Endothelial cell of umbilical vein (primary cell): ENCODE measurements around the gene ZNF556. TPM values are rescaled to one million over a fixed set of nuclear protein-coding genes. Genes with fewer than 3 reads are reported as not detected.

Experiments
- BruUV-seq: library from RNA; stranded (reverse); fragments of 400-500 nt; replicated peaks from 2 replicates; lab custom pipeline; 2021; lab: Mats Ljungman, UMichigan
- CTCF ChIA-PET: fragments of 300-600, 350-600 bp; sonication (Branson Sonifier 250); formaldehyde crosslinking; loops from one replicate; lab custom pipeline; 2021; ENCODE audit warnings: antibody characterized with exemption, inconsistent platforms; lab: Charles Lee
- POLR2A ChIA-PET: fragments of 300-600, 350-600 bp; sonication (Branson Sonifier 250); formaldehyde crosslinking; loops from one replicate; lab custom pipeline; 2021; ENCODE audit warnings: antibody characterized with exemption, inconsistent platforms; lab: Charles Lee
- DNase-seq: peaks from one replicate; pipeline ENCODE4 v3.0.0-alpha.2; 2011; ENCODE audit warnings: low read depth, low spot score
- FAIRE-seq: peaks from 2 replicates; lab custom pipeline; 2011; peaks lifted over from hg19 to GRCh38; lab: Jason Lieb, UNC
- H2AFZ ChIP-seq: 2 replicates; pipeline ENCODE4 v1.6.0; 2012; ENCODE audit warnings: low read depth, low read length, control low read depth, inconsistent platforms
- H3K27ac ChIP-seq: 2 replicates; pipeline ENCODE4 v1.5.1; 2011; ENCODE audit warnings: low read depth, mild to moderate bottlenecking, control low read depth, low read length, moderate library complexity; ENCODE audit not compliant: insufficient read depth
- H3K27me3 ChIP-seq, 2 experiments: 2 replicates each; pipeline versions ENCODE4 v1.6.0 to v1.6.1; 2011; ENCODE audit warnings: low read length in 2 of 2, mixed read lengths in 1 of 2; ENCODE audit not compliant: control insufficient read depth in 2 of 2, insufficient read depth in 2 of 2
- H3K36me3 ChIP-seq, 2 experiments: 2 replicates in 1 of 2; 3 replicates in 1 of 2; pipeline ENCODE4 v1.5.1; 2011; ENCODE audit warnings: low read length in 2 of 2, mild to moderate bottlenecking in 1 of 2, moderate library complexity in 1 of 2; ENCODE audit not compliant: control insufficient read depth in 2 of 2, insufficient read depth in 2 of 2; ENCODE audit errors: extremely low read depth in 1 of 2
- H3K4me1 ChIP-seq: 3 replicates; pipeline ENCODE4 v1.5.1; 2011; ENCODE audit warnings: mild to moderate bottlenecking, low read length; ENCODE audit not compliant: control insufficient read depth, insufficient read depth; ENCODE audit errors: extremely low read depth
- H3K4me2 ChIP-seq: 2 replicates; pipeline ENCODE4 v1.6.1; 2011; ENCODE audit warnings: low read length, control low read depth, mixed read lengths; ENCODE audit not compliant: insufficient read depth
- H3K4me3 ChIP-seq, 3 experiments: fragments of 200-600 bp in 1 of 3; sonication (generic), shearing (Covaris generic) in 1 of 3; replicated peaks in 1 of 3; 2 replicates each; pipeline ENCODE4 v1.5.1; 2011 to 2016; ENCODE audit warnings: control low read depth in 3 of 3, low read length in 3 of 3, mild to moderate bottlenecking in 2 of 3, inconsistent platforms in 1 of 3, low read depth in 1 of 3, moderate library complexity in 1 of 3; ENCODE audit not compliant: insufficient read depth in 1 of 3
- H3K79me2 ChIP-seq: 2 replicates; pipeline ENCODE4 v1.6.0; 2012; ENCODE audit warnings: low read length, inconsistent platforms; ENCODE audit not compliant: control insufficient read depth, insufficient read depth
- H3K9ac ChIP-seq: replicated peaks from 2 replicates; pipeline ENCODE3; 2011; ENCODE audit warnings: low read length, control low read depth; ENCODE audit not compliant: insufficient read depth; ENCODE audit errors: extremely low read depth
- H3K9me1 ChIP-seq: replicated peaks from 3 replicates; pipeline ENCODE4 v1.6.0; 2011; ENCODE audit warnings: mild to moderate bottlenecking, low read length; ENCODE audit not compliant: control insufficient read depth, insufficient read depth; ENCODE audit errors: extremely low read depth
- H3K9me3 ChIP-seq: replicated peaks from 2 replicates; pipeline ENCODE4 v1.5.1; 2012; ENCODE audit warnings: low read length, inconsistent platforms; ENCODE audit not compliant: control insufficient read depth, insufficient read depth
- H4K20me1 ChIP-seq: replicated peaks from 2 replicates; pipeline ENCODE3; 2011; ENCODE audit warnings: mild to moderate bottlenecking, low read length; ENCODE audit not compliant: control insufficient read depth, insufficient read depth; ENCODE audit errors: extremely low read depth
- EZH2 ChIP-seq: IDR thresholded peaks from 2 replicates; pipeline ENCODE4 v1.6.1; 2012; ENCODE audit warnings: borderline replicate concordance, low read depth, mild to moderate bottlenecking, moderate library complexity, low read length, inconsistent platforms; ENCODE audit not compliant: severe bottlenecking
- FOS ChIP-seq: IDR thresholded peaks from 2 replicates; pipeline ENCODE4 v1.6.1; 2011; ENCODE audit warnings: mild to moderate bottlenecking, low read length, moderate library complexity, borderline replicate concordance; ENCODE audit not compliant: insufficient read depth
- GATA2 ChIP-seq: IDR thresholded peaks from 2 replicates; pipeline ENCODE4 v1.7.0; 2011; ENCODE audit warnings: low read depth, mild to moderate bottlenecking, moderate library complexity, mixed read lengths, low read length; ENCODE audit not compliant: insufficient read length, insufficient read depth
- JUN ChIP-seq: IDR thresholded peaks from 2 replicates; pipeline ENCODE4 v1.6.1; 2011; ENCODE audit warnings: borderline replicate concordance, low read depth; ENCODE audit not compliant: insufficient read length, insufficient read depth
- MYC ChIP-seq: IDR thresholded peaks from one replicate; pipeline ENCODE4 v1.6.1; 2011; ENCODE audit warnings: mild to moderate bottlenecking, low read depth, low read length
- POLR2A ChIP-seq: IDR thresholded peaks from 2 replicates; pipeline ENCODE4 v1.6.1; 2012; ENCODE audit warnings: low read depth, mild to moderate bottlenecking, control low read depth, low read length
- POLR2AphosphoS5 ChIP-seq: IDR thresholded peaks from 2 replicates; pipeline ENCODE4 v1.6.1; 2012; ENCODE audit warnings: low read depth, mild to moderate bottlenecking, control low read depth, low read length, moderate library complexity; ENCODE audit not compliant: insufficient read depth
- dilution Hi-C: fragments of 300-500 bp; cut with MboI; formaldehyde crosslinking; loops from one replicate; pipeline ENCODE4 v1.15.0; 2019; ENCODE audit warnings: low sequenced_read_pairs; ENCODE audit not compliant: extremely low pct_ligation_motif_present
- intact Hi-C: fragments of 100-400 bp; cut with micrococcal nuclease; formaldehyde crosslinking; loops from one replicate; pipeline ENCODE4 v1.10.0; 2022
- polyA plus RNA-seq, 4 experiments: library from polyadenylated mRNA; depleted of rRNA in 3 of 4; stranded (reverse) in 3 of 4; unstranded in 1 of 4; fragments of >200 nt; gene quantifications; 2 replicates each; pipeline versions ENCODE4 v1.2.1 to v1.2.3, GENCODE V29; 2011 to 2012; ENCODE audit warnings: missing spikeins in 1 of 4
- total RNA-seq: library from RNA; stranded (reverse); gene quantifications from 2 replicates; pipeline ENCODE4 v1.2.3, GENCODE V29; 2021
- TF ChIP-seq, protein P1 (sequence below): IDR thresholded peaks from 2 replicates; pipeline ENCODE4 v1.6.1; 2011; ENCODE audit not compliant: insufficient read depth, insufficient read length

The ZNF556 gene
- total and polyA plus RNA-seq, 2 donors (not counting 3 experiments of a cell fraction or from before 2014, with no cell fraction given) = 0.01 TPM; not detected in 1

DNA sequence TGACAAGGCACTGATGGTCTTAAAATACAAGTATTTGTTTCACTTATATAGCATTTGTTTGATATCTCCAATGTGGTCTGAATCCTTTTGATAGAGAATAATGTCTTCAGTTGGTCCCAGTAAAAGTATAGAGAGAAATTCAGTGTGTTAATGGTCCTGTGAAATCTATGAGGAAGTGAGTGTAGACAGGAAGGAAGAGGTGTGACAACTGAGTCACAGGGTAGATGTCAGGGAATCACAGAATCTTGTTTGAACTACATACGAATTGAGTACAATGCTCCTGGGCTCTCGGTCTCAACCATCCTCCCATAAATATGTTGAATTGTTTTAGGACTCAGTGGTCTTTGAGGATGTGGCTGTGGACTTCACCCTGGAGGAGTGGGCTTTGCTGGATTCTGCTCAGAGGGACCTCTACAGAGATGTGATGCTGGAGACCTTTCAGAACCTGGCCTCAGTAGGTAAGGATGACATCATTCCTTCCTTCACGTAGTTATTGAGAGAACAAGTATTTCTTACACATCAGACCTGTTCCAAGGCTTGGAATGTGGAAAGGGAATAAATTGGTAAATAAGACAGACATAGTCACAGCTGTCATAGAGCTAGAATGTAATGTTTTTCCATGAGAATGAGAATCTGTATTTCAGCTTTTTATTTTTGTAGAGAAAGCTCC, 16.7 kb upstream of the ZNF556 start:
- H3K79me2 ChIP-seq = peaks cover 9% of the 10 kb centered on the region
- H3K4me1 ChIP-seq = peaks cover 9% of the 10 kb centered on the region
- dilution Hi-C loops (no loop called here), intact Hi-C loops (no loop called here)
- H3K4me2 ChIP-seq = peak overlapping the region; percentile 22
- H3K4me3 ChIP-seq = no peak overlapping the region
- no peak for TF ChIP-seq JUN
- TF ChIP-seq FOS = peak; percentile 52
- TF ChIP-seq MYC = no peak
- H3K9ac ChIP-seq = no peak overlapping the region
- DNase-seq (no peak), FAIRE-seq (peak; percentile 4)
- H3K27me3 ChIP-seq = no peaks in the 10 kb centered on the region
- H2AFZ ChIP-seq = no peak overlapping the region
- H3K9me1 ChIP-seq = no peaks in the 10 kb centered on the region
- H3K9me3 ChIP-seq = peaks cover 23% of the 10 kb centered on the region
- peak overlapping the region; percentile 32 for H3K27ac ChIP-seq
- BruUV-seq = no TSS peak
- no peaks in the 10 kb centered on the region for H4K20me1 ChIP-seq
- ChIA-PET POLR2A (no interaction called here), CTCF (interaction anchor here (1.1 kb wide), 1 partner anchor 9 kb away, joined by 4 read pairs; the partner anchor contains the start of gene ZNF555)
- peaks cover 18 to 19% of the 10 kb centered on the region in 2 experiments for H3K36me3 ChIP-seq

DNA sequence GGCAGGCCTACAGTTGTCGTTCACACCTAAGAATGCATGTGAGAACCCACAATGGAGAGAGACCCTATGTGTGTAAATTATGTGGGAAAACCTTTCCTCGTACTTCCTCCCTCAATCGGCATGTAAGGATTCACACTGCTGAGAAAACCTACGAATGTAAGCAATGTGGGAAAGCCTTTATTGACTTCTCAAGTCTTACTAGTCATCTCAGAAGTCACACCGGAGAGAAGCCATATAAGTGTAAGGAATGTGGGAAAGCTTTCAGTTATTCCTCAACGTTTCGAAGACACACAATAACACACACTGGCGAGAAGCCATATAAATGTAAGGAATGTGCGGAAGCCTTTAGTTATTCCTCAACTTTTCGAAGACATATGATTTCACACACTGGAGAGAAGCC, 14.5 kb upstream of the ZNF556 start:
- H3K79me2 ChIP-seq = peaks cover 3% of the 10 kb centered on the region
- peaks cover 9% of the 10 kb centered on the region for H3K4me1 ChIP-seq
- dilution Hi-C loops (no loop called here), intact Hi-C loops (no loop called here)
- H3K9me3 ChIP-seq = peaks cover 23% of the 10 kb centered on the region
- H4K20me1 ChIP-seq = no peaks in the 10 kb centered on the region
- POLR2A ChIA-PET = no interaction called here
- no peak overlapping the region for H3K27ac ChIP-seq
- no peak overlapping the region for H2AFZ ChIP-seq
- FAIRE-seq = no peak
- no TSS peak for BruUV-seq
- H3K9ac ChIP-seq = no peak overlapping the region
- H3K4me2 ChIP-seq = no peak overlapping the region
- TF ChIP-seq EZH2 = no peak
- TF ChIP-seq FOS = no peak
- no peak for TF ChIP-seq GATA2
- TF ChIP-seq, protein P1, sequence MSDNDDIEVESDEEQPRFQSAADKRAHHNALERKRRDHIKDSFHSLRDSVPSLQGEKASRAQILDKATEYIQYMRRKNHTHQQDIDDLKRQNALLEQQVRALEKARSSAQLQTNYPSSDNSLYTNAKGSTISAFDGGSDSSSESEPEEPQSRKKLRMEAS = no peak
- no peak for TF ChIP-seq POLR2AphosphoS5
- TF ChIP-seq POLR2A = no peak
- CTCF ChIA-PET = no interaction called here
- DNase-seq = no peak
- H3K27me3 ChIP-seq = no peaks in the 10 kb centered on the region
- no peak overlapping the region for H3K4me3 ChIP-seq
- H3K9me1 ChIP-seq = no peaks in the 10 kb centered on the region
- peaks cover 18 to 21% of the 10 kb centered on the region in 2 experiments for H3K36me3 ChIP-seq
